ENCODE results near the gene ETV5.
"Not testable (repeated sequence)": the region's sequence is repeated elsewhere in the genome, so short reads cannot be mapped to it uniquely, and the experiment has no call there.

ETV5 gene

GRCh38 chr3:186022931-186023330 is 86.0 kb downstream of the ETV5 start:
- DNase-seq (ENCODE audit: low read depth in 2 of 2), result no peak

- DNase-seq (ENCODE audit: low read depth in 2 of 2), result no peak
These were observed 87.1 kb downstream of the ETV5 start for GRCh38 chr3:186021673-186022362.

- not testable (repeated sequence) for DNase-seq (ENCODE audit: low read depth in 2 of 2)
These were observed 87.6 kb downstream of the ETV5 start for GRCh38 chr3:186021250-186021649.

GRCh38 chr3:186019288-186019687 is 89.6 kb downstream of the ETV5 start:
- DNase-seq (ENCODE audit: low read depth in 2 of 2), result not testable (repeated sequence)

GRCh38 chr3:186014866-186015265 is 94.0 kb downstream of the ETV5 start:
- DNase-seq (ENCODE audit: low read depth in 2 of 2), result no peak

GRCh38 chr3:186013312-186013711 is 95.6 kb downstream of the ETV5 start:
- DNase-seq (ENCODE audit: low read depth in 2 of 2), result no peak

- DNase-seq (ENCODE audit: low read depth in 2 of 2), result no peak
These were observed 96.8 kb downstream of the ETV5 start for GRCh38 chr3:186012137-186012536.

- DNase-seq (ENCODE audit: low read depth in 2 of 2), result no peak
These were observed 104.2 kb downstream of the ETV5 start for GRCh38 chr3:186004671-186005070.

GRCh38 chr3:186004209-186004608 is 104.7 kb downstream of the ETV5 start:
- no peak for DNase-seq (ENCODE audit: low read depth in 2 of 2)

- no peak for DNase-seq (ENCODE audit: low read depth in 2 of 2)
These were observed 105.3 kb downstream of the ETV5 start for GRCh38 chr3:186003610-186004009.

- no peak for DNase-seq (ENCODE audit: low read depth in 2 of 2)
These were observed 105.9 kb downstream of the ETV5 start for GRCh38 chr3:186002884-186003472.

GRCh38 chr3:186001842-186002241 is 107.0 kb downstream of the ETV5 start:
- no peak for DNase-seq (ENCODE audit: low read depth in 2 of 2)

- no peak for DNase-seq (ENCODE audit: low read depth in 2 of 2)
These were observed 109.7 kb downstream of the ETV5 start for GRCh38 chr3:185999221-185999620.

- no peak for DNase-seq (ENCODE audit: low read depth in 2 of 2)
These were observed 110.8 kb downstream of the ETV5 start for GRCh38 chr3:185998136-185998535.

GRCh38 chr3:185997130-185997529 is 111.8 kb downstream of the ETV5 start:
- no peak for DNase-seq (ENCODE audit: low read depth in 2 of 2)

All from stimulated activated CD4-positive, alpha-beta T cell treated with anti-CD3 and anti-CD28 coated beads, Interleukin-4, amount 100 ng/mL, for 48 hours (primary cell).